DND-41 (cell line): ENCODE measurements around the gene TMIGD2.
"Not testable (repeated sequence)": the region's sequence is repeated elsewhere in the genome, so short reads cannot be mapped to it uniquely, and the experiment has no call there.

Experiments
- ATAC-seq: fragments of 200-7000 bp; cut with Tn5 transposase; 3 replicates; pipeline ENCODE4 v1.9.1; 2021; ENCODE audit warnings: low read depth; ENCODE audit not compliant: insufficient read depth
- DNase-seq: peaks from one replicate; pipeline ENCODE4 v3.0.0-alpha.2; 2020
- H2AFZ ChIP-seq: 2 replicates; pipeline ENCODE4 v1.6.0; 2012; ENCODE audit warnings: low read depth, low read length
- H3K27ac ChIP-seq: 2 replicates; pipeline ENCODE4 v1.5.1; 2012; ENCODE audit warnings: low read length, inconsistent platforms
- H3K27me3 ChIP-seq: fragments of 200-600 bp; sonication (generic); 2 replicates; pipeline ENCODE4 v1.6.0; 2012; ENCODE audit warnings: low read length, mild to moderate bottlenecking, inconsistent platforms; ENCODE audit not compliant: insufficient read depth, poor library complexity
- H3K36me3 ChIP-seq: 2 replicates; pipeline ENCODE4 v1.5.1; 2012; ENCODE audit warnings: low read length, inconsistent platforms; ENCODE audit not compliant: insufficient read depth
- H3K4me1 ChIP-seq: 2 replicates; pipeline ENCODE4 v1.5.1; 2012; ENCODE audit warnings: mild to moderate bottlenecking, low read length; ENCODE audit not compliant: insufficient read depth
- H3K4me2 ChIP-seq: 2 replicates; pipeline ENCODE4 v1.6.0; 2012; ENCODE audit warnings: mild to moderate bottlenecking, moderate library complexity, low read length, inconsistent platforms; ENCODE audit not compliant: insufficient read depth
- H3K4me3 ChIP-seq, 2 experiments: fragments of 200-600 bp in 1 of 2; shearing (Covaris generic) in 1 of 2; 2 replicates each; pipeline ENCODE4 v1.5.1; 2012 to 2016; ENCODE audit warnings: inconsistent platforms in 2 of 2, low read length in 2 of 2, mild to moderate bottlenecking in 2 of 2, low read depth in 1 of 2, moderate library complexity in 1 of 2
- H3K79me2 ChIP-seq: 2 replicates; pipeline ENCODE4 v1.6.0; 2012; ENCODE audit warnings: low read length, inconsistent platforms; ENCODE audit not compliant: insufficient read depth
- H3K9ac ChIP-seq: 2 replicates; pipeline ENCODE4 v1.6.0; 2012; ENCODE audit warnings: low read depth, mild to moderate bottlenecking, inconsistent platforms, low read length, moderate library complexity
- H3K9me3 ChIP-seq: 2 replicates; pipeline ENCODE4 v1.5.1; 2012; ENCODE audit warnings: low read length, moderate library complexity, mild to moderate bottlenecking, inconsistent platforms; ENCODE audit not compliant: insufficient read depth, severe bottlenecking
- H4K20me1 ChIP-seq: 2 replicates; pipeline ENCODE4 v1.6.0; 2012; ENCODE audit warnings: low read length; ENCODE audit not compliant: insufficient read depth
- CTCF ChIP-seq: IDR thresholded peaks from 2 replicates; pipeline ENCODE4 v1.5.1; 2012; ENCODE audit warnings: borderline replicate concordance, low read length, moderate library complexity, mild to moderate bottlenecking; ENCODE audit not compliant: poor library complexity, severe bottlenecking; ENCODE audit errors: extremely low read depth
- EZH2 ChIP-seq: IDR thresholded peaks from 3 replicates; pipeline ENCODE4 v1.6.1; 2012; ENCODE audit warnings: borderline replicate concordance, low read depth, mild to moderate bottlenecking, moderate library complexity, low read length, inconsistent platforms; ENCODE audit not compliant: severe bottlenecking

TMIGD2 gene

GRCh38 chr19:4302243-4302640, at the start of gene TMIGD2:
TMIGD2 (minus strand) TSS chr19:4302389; CDS start chr19:4302385, 4 bp downstream.
- Histone ChIP-seq H3K4me3 (peak within 1 kb of the TSS in 1 of 2 experiments; percentile 53; a peak in 2 of 4 replicates), H2AFZ (peak within 1 kb of the TSS; percentile 73), H3K4me1 (peaks cover 24% of the 10 kb centered on the region), H3K9me3 (no peaks in the 10 kb centered on the region), H3K79me2 (no peaks in the 10 kb centered on the region), H4K20me1 (no peaks in the 10 kb centered on the region), H3K9ac (peak within 1 kb of the TSS; percentile 50), H3K4me2 (peak within 1 kb of the TSS; percentile 64), H3K36me3 (no peaks in the 10 kb centered on the region), H3K27ac (peak within 1 kb of the TSS; percentile 64), H3K27me3 (no peaks in the 10 kb centered on the region)
- ATAC-seq (peak; percentile 44), DNase-seq (peak; percentile 43)
- TF ChIP-seq EZH2, result no peak
- no peak for TF ChIP-seq CTCF

GRCh38 chr19:4350726-4351125, 48.5 kb upstream of the TMIGD2 start:
- no peak overlapping the region for H3K4me3 ChIP-seq
- H3K9ac ChIP-seq, result no peak overlapping the region
- ATAC-seq (no peak), DNase-seq (no peak)
- H3K36me3 ChIP-seq, result peaks cover 40% of the 10 kb centered on the region
- peaks cover 13% of the 10 kb centered on the region; the same call in 1 of the 2 replicates for H4K20me1 ChIP-seq
- H3K4me2 ChIP-seq, result no peak overlapping the region
- H3K79me2 ChIP-seq, result no peaks in the 10 kb centered on the region
- H2AFZ ChIP-seq, result no peak overlapping the region
- peaks cover 3% of the 10 kb centered on the region; the same call in 1 of the 2 replicates for H3K4me1 ChIP-seq
- no peaks in the 10 kb centered on the region for H3K9me3 ChIP-seq
- no peak for TF ChIP-seq CTCF
- no peak for TF ChIP-seq EZH2
- no peak overlapping the region for H3K27ac ChIP-seq
- no peaks in the 10 kb centered on the region for H3K27me3 ChIP-seq

- Histone ChIP-seq H3K27ac (no peak overlapping the region), H3K4me1 (peaks cover 9% of the 10 kb centered on the region; the same call in 1 of the 2 replicates), H2AFZ (no peak overlapping the region), H3K36me3 (peaks cover 46% of the 10 kb centered on the region), H3K79me2 (peaks cover 4% of the 10 kb centered on the region; the same call in 1 of the 2 replicates), H3K9me3 (no peaks in the 10 kb centered on the region), H3K27me3 (no peaks in the 10 kb centered on the region), H3K4me3 (no peak overlapping the region), H3K4me2 (no peak overlapping the region), H3K9ac (no peak overlapping the region), H4K20me1 (peaks cover 18% of the 10 kb centered on the region)
- DNase-seq (no peak), ATAC-seq (no peak)
- TF ChIP-seq CTCF (no peak), EZH2 (no peak)
These were observed 47.9 kb upstream of the TMIGD2 start for GRCh38 chr19:4350111-4350510.

GRCh38 chr19:4349225-4349624, 47.0 kb upstream of the TMIGD2 start:
- not testable (repeated sequence) for H3K27me3 ChIP-seq, H3K9ac ChIP-seq, H3K27ac ChIP-seq, ATAC-seq, H3K79me2 ChIP-seq, H3K4me3 ChIP-seq, H3K9me3 ChIP-seq, H3K4me2 ChIP-seq, DNase-seq, H2AFZ ChIP-seq
- Histone ChIP-seq H3K4me1 (peaks cover 14% of the 10 kb centered on the region), H3K36me3 (peaks cover 45% of the 10 kb centered on the region), H4K20me1 (peaks cover 18% of the 10 kb centered on the region)
